COLO668 (cell line): Measurements from ENCODE around the gene ARID1B.
A peak's percentile ranks its signal among the peaks of the same experiment; 100 is the strongest.

Experiments used
- DNase-seq: peaks from one replicate; lab custom pipeline; 2025; ENCODE audit not compliant: unreplicated experiment; lab: John Stamatoyannopoulos, UW

Gene ARID1B

DNA sequence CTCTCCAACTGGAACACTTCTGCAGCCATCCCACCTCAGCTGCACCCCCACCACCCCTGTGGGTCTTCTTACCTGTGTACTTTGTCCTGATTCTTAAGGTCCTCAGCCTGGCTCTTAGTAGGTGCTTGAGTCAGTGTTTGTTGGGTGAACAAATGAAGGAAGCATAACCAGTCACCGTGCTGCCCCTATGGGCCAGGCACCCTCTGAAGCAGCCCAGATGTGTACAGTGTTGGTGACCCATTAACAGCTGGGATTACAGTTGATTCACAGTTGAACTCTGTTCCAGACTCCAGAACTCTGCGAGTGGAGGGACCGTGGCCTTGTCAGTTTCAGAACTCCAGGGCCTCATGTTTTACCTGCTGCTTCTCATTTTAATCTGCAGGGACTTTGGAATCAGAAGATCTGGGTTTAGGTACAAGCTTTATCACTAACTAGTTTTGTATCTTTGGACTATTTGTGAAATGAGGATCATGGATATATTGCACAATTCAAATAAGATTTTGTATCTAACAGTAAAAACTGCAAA lies 342.4 kb downstream of the ARID1B start:
- DNase-seq, result no peak

DNA sequence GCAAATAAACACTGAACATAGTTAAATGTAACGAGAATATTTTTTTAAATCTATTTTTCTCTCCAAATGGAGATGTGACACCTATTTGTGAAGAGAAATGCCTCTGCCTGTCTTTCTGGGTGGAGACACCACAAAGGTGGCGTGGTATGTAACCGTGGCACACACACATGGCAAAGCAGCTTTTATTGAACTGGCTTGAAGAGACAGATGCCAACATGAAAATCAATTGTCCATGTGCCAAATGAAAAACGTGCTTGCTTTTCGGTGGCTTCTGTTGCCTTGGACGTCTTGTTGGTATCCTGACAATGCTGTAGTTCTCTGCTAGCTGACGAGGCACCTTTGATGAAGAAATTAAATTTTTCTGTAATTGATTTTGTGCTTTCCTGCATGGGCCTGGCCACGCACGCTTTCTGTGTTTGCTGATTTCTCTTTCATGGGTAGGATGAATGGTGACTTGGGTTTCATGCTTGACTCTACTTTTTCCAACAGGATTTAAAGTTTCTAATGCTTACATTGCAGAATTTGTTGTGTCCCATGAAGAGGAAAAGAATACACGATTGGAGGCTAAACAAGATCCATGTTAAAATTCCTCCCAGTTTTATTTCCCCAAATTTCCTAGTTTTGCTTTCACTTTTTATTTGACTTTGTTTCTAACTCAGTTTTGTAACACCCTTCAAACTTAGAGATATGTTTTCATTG lies 343.5 kb downstream of the ARID1B start:
- no peak for DNase-seq

DNA sequence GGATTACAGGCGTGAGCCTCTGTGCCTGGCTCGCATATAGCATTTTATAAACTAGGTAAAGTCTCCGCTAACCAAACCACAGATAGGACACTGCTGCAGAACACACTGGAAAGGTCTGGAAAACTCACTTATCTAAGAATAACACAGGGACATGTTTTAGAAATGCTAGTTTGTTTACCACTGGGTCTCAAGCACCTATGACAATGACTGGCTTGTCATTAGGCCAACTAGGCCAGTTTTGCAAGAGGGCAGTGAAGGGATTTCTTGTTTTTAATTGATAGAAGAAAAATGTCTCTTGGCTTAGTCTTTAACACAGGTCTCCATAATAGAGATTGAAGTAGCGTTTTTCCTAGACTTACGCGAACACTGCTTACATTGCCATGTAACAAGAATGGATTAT lies 344.7 kb downstream of the ARID1B start:
- DNase-seq, result no peak

DNA sequence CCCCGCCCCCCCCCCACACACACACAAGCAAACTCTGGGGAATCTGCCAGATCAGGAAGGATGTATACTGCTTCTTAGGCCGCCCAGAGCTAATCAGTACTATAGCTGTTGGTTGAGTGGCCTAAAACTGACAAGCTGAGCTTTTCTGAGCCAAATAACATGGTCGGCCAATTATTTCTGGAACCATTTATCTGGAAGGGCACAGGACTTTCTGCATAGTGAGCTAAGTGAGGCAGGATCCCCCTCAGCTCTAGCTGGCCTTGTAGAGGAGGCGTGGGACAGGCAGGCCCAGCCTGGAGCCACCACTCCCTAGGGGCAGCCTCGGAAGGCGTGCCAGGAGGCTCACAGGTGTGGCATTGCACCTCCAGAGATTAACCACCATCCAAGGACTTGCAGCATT lies 346.1 kb downstream of the ARID1B start:
- DNase-seq, result no peak

DNA sequence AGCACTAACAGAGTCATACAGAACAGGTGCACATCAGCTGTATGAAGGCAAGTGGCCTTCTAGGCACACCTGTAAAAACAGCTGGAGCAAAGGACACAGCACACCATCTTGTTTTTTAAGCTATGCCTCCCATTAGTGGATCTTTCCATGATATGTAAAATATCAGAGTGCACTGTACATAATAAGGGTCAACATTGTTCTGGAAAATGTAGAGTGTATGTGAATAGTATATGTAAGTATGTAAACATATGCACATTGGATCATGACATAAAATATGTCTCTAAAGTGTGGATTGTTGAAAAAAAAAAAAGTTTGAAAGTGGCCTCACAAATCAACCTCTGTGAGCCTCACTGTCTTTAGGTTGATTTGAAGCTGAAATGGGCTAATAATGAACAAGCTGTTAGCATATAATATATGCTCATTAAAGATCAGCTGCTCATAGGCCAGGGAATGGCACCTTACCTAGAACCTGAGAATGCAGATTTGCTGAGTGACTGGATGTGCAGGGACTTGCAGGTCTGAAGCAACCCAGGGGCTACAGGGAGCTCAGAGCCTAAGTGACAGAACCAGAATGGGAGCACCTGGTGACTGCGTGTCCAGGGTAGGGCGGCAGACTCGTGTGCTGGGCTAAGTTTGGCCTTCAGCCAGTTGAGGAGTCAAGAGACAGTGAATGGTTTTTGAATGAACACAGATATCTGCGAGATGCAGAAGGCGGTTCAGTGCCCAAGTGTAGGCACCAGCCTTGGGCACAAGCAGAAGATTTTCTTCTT lies 347.5 kb downstream of the ARID1B start:
- DNase-seq, result no peak

DNA sequence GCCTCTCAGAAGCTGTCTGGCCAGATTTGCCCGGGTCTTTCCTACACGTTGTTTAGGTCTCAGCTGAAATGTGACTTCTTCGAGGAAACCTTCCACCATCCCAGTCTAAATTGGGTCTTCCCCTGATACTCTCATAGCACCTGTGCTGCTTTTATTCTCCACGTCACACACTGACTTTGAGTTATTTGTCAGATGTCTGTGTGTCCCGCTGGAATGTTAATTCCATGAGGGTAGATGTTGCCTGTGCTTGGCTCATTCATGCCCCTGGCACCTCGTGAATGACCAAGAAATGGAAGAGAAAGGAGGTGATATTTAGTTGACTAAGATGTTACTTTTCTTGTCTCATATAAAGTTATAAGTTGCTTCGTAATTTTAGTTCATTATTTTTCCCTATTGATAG lies 348.4 kb downstream of the ARID1B start:
- DNase-seq, result no peak

DNA sequence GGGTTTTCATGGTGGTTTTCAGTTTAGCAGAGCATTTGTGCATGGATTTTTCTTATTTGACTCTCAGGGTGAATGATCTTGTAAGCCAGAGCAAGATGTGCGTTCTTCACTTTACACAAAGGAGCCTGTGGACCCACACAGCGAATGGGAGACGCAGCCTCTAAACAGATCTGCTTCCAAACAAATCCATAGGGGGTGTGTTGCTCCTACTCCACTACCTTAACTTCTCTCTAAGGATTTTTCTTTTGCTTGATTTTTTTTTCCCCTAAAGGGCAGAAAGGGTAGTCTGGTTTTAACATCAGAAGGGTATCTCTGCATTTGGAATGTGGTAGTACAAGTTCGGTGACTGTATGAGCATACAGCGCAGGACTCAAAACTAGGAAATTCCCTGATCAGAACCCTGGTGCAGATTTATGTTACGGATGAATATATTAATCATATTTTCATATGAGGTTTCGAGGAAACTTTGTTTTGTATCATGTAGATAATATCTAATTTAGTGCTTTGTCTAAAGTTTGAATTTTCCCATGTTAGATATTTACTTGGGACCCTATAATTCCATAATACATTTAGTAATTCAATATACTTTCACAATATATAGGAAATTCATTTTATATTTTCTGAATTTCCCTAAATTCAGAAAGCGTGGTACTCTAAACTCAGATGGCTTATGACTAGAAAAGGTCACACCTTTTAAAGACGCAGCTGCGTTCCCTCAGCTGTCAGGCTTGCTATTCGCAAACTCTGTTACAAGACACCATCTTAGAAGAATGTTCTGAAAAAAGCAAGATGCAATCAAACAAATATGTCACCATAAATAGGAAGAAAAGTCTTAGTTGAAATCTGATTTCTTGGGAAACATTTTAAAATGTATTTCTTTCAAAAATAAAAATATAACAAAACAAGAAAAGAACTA lies 349.3 kb downstream of the ARID1B start:
- DNase-seq, result no peak

DNA sequence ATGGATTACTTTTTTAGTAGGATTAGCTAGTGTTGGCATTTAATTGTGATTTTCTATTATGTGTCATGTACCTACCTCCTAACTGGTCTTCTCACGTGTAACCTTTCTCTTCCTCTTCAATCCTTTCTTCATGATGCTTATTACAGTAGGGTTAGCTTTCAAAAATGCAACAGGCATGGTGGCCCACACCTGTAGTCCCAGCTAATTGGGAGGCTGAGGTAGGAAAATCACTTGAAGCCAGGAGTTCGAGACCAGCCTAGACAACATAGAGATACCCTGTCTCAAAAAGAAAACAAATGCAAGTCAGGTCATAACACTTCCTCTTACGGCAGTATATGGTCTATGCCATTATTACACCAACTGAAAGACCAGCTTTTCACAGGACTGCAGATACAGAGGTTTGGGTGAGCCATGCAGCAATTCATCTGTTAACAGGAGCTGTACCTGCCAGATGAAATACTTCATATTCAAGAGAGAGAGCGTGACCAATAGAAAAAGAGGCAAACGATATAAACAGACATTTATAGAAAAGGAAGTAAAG lies 351.1 kb downstream of the ARID1B start:
- DNase-seq, result no peak

DNA sequence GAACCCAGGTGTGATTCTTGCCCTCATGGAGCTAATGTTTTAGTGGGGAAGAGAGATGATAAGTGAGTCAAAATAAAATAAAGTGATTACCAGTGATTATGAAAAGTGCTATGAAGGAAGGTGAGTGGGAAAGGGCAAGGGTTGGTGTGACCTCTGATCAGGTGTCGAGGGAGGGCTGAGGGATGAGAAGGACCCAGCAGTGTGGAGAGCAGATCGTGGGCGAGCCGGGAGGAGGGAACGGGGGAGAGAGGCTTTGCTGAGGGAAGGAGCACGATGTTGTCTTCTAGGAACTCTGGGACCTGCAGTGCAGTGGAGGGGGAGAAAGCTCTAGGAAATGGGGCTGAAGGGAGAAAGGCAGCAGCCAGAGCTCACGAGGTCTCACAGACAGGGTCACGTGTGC lies 354.1 kb downstream of the ARID1B start:
- no peak for DNase-seq

DNA sequence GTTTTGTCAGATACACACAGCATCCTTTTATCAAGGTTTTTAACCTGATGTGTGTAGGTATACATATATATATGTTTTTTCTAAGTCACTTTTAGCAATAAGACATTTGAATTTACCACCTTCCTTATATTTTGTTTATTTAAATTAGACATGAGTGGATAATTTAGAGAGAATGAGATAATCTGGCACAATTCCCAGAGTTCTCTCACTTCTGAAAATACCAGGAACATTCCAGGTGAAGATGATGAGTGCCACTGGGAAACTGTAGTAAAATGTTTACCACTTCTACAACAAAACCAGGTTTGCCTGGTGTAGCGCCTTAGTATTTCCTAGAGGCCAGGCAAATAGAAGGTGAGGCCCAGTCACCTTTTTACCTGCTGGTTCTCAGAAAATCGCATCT lies 356.7 kb downstream of the ARID1B start:
- no peak for DNase-seq

DNA sequence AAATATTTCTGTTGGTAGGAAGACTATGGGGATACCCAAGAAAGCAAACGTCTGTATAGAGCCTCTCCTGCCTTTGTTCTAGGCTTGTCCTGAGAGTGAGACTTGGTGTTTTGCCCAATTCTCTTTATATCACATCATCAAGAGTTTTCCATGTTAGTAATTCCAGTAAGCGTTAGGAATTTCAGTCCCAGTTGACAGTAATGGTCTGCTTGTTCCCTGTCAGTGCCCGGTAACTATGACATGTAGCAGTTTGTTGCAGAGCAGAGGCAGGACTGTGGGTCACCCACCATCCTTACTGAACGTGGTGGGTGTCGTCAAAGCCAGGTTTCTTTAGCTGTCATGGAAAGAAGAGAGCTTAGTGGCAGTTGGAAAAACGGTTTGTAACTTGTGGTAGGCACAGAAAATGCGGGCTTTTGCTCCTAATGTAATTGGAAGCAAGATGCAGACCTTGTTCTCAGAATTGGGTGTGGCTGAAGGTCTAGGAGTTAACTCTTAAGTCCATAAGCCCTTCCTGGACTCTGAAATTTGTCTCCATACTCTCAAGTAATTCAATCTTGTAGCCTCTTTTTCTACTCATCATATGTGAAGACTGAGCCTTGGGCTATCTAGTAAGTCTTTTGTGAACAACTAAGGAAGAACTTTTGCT lies 357.3 kb downstream of the ARID1B start:
- no peak for DNase-seq

DNA sequence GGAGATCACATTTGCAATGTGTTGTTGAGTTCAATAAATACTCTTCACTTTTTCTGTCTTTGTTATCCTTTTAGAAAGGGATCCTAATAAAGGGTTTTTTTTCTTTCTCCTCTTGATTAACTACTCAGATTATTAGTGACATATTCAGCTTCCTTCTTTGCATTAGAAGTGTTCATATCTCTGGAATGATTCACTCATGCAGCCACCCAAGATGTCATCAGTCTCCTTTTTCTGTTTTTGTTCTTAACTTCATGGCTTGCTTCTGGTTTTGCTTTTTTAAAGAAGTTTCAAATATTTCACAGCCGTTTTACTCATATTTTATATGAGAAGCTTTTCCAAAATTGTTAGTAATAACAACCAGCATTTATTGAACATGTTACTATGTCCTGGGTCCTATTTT lies 358.5 kb downstream of the ARID1B start:
- no peak for DNase-seq

DNA sequence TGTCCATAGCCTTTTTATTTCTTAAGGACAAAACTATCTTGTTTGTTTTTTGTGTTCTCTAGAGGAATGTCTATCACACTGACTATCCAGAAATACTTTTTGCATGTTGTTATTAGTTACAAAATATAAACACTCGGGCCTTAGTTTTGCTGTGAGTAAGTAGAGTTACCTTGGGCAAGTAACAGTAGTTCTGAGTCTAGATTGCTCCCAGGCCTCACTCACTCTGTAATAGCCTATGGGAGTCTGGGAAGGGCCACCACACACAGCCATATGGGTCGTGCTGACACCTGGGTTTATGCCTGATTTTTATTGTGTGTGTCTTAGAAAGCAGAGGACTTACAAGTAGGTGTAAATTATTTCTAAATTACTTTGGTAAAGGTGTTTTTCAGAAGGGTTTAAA lies 360.3 kb downstream of the ARID1B start:
- no peak for DNase-seq

DNA sequence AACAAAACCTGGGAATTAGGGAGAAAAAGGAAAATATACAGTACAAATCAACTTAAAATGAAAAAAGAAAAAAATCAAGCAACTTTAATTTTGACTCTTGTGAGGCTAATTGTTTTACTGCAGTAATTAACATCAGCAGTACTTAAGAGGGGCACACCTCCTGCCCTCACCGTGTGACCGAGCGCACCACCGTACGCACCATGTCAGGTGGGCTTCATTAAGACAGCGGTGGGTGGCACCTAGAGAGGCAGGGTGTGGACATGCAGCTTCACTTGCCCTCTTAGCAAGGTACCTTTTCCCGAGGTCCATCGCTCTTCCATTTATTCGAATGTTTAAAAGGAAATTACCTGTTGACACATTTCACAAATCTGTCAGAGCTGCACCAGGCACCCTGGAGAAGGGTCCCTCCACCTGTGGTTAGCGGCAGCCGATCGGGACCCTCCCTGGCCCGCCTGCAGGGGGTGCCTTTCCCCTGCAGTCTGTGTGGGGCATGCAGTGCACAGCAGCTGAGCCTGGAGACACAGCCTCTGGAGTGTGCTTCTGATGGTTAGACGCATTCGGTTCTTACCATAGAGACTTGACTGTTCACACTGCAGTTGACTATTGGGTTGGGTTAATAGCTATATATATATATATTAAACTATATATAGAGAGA lies 362.0 kb downstream of the ARID1B start:
- peak; percentile 7 for DNase-seq

DNA sequence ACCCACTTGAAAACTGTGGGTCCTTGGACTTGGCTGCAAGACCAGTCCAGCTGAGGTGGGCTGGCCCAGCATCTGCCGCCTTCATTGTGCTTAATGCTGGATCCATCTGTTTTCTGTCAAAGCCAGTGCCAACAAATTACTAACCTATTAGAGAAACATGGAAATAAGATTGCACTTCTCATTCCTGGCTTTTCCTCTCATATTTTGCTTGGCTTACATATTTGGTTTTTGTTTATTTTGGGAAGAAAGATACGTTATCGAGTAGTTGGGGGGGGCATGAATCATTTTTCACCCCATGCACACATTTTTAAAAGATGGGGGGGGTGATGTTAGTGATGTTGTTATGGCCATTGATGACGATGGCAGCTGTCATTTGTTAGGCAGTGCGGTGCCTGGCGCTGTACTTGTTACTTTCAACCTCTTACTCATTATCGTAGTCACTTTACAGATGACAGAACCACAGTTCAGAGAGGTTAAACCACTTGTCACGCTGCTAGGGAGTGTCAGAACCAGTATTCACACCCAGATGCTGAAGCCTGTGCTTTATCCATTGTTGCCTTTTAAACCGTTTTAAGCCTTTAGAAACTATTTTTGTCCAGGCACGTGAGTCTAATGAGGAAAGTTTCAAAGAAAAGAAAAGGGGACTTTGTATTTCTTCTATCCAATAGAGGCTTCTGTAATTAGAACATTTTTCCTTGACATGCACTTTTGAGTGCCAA lies 366.2 kb downstream of the ARID1B start:
- DNase-seq, result no peak

DNA sequence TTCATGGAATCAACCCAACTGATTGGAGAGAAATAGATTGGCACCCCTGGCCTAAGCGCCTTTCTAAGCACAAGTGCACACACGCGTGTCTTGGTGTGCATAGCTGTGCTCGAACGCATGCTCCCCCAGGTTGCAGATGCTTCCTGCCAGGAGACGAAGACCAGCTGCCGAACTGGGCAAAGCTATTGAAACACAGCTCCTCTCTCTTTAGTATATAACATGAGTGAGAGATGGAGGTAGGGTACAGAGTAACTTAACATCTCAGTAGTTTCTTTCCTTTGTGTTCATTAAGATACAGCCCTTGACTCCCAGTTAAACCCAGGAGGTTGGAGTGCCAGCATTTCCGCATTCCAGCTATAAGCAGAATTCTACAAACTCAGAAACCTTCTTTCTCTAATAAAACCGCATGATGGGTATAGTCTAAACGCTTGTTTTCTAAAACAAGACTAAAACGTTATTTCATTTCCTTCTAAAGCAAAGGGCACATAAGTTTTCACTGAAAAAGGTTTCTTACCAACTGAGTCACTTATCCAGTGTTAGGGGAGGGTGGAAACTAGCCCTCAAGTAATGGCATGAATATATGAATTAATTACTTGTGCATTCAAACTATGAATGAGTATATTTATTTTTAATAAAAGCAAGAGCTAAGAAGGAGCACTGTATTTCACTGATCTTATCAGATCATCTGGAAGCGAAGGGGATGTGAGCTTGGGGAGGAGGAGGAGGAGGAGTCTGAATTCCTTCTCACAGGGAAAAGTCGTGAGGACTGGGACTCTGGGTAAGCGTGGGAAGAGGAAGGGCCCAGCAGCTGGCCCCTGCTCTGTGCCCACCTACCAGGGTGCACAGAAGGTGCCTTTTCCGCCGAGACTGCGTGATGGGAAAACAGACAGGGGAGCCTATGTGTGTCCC lies 367.0 kb downstream of the ARID1B start:
- DNase-seq, result no peak

DNA sequence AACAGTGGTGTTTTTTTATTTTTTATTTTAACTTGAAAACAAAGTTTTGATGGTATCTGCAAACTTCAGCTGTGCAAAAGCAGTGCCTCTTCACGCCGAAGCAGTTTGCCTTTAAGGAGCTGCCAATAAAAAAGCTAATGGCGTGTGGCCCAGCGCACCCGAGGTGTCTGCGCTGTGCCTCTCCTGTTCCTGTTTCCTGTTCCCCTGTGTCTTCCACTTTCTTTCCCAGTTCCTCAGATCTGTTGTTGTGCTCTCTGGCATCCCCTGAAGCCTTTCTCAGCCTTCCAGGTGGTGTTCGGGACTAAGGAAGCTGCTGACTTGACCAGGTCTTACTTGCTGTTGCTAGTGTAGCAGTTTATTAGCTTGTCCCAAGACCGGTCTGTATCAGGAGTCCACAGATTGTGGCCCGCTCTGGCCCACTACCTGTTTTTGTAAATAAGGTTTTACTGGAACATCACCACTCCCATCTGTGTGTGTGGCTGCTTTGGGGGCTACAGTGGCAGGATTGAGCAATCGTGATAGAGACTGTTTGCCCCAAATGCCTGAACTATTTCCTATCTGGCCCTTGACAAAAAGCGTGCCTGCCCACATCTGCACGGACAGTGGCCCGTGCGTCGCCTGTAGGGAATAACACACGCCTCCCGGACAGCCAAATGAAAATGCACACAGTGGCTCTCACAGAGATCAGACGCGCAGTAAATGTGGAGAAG lies 367.8 kb downstream of the ARID1B start:
- DNase-seq, result no peak
